NCI-H1105 (cell line): Measurements from ENCODE around the gene SIGLEC15.

Source experiments
- DNase-seq: peaks from one replicate; lab custom pipeline; 2025; lab: John Stamatoyannopoulos, UW

SIGLEC15 gene

DNA sequence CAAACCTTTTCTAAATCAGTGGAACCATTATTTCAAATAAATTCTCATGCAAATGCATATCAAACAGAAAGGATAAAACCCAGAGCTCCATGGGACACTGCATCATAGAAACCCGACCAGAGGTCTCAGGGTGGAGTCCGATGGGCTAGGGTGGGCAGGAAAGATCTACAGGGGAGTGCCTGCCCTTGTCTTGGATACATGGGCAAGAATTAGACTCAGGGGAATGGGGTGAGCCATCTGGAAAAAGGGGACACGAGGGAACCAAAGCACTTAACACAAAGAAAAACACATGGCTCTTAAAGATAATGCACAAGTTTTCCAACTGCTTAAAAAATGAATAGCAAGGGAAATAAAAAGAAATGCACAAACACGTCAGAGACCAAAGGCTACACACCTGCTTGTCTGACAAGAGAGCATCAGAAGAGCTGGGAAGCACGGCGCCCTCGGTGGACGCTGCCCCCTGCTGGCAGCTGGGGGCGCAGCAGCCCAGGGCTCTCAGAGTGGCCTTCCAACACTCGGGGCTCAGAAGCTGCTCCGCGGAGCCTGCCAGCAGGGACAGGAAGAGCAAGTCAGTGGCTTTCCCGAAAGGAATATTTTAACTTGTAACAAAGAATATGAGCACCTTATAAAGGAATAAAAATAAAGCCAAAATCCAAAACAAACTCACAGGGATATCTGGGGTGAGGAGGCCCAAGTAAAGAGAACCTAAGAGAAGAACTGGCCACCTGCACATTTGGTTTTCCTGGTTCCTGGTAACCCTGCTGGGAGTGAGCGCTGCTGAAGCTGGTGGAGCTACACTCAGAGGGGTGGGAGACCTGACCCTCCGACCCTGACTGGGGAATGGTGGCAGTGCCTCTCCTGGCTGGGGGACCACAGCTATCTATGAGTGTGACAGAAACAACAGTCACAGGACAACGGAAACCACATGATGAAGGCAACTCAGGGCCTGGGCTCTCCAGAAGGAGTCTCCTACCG lies 54.5 kb downstream of the SIGLEC15 start:
- peak; percentile 49 for DNase-seq

DNA sequence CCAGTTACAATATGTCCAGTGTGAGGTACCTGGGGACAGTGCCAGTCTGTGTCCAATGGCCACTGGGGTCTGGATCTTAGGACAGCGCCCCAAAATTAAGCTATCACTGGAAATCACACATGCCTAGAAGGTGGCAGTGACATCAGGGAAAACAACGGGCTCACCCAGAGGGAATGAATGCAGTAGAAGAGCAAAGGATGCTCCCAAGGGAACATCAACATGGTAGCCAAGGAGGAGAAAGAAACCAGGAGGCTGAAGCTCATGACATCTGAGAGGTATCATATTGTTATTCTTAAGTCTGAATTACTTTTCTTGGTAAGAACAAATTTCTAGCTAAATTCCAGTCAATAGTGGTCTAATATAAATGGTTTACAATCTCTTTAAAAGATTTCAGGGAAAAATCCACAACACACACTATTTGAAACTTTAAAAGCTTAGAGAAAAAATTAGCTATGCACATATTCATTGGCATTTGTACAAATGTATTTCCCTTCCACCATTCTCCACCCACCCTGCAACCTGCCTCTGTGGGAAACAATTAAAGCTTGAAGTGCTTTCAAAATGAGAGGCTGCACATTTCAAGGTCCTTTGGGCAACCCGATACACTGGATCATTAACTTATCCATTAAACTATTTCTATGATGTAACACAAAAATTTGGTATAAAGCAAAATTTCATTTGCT lies 55.5 kb downstream of the SIGLEC15 start:
- DNase-seq: no peak

DNA sequence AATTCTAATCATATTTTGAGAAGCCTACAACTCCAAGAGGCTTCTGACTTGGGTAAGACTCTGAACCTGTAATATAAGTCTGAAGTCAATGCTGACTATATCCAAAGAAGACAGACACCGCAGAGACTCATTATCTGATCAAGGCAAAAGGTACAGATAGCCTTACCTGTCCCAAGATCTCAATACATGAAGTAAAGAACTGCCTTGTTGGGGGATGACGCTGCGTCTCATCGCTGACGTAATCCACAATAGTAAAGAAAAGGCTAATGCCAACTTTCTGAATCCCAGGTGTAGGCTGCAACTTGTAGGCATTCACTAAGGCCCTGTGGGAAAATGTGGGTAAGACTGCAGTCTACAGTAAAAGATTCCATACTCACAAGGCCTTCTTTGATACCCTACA lies 62.1 kb downstream of the SIGLEC15 start:
- DNase-seq: no peak

DNA sequence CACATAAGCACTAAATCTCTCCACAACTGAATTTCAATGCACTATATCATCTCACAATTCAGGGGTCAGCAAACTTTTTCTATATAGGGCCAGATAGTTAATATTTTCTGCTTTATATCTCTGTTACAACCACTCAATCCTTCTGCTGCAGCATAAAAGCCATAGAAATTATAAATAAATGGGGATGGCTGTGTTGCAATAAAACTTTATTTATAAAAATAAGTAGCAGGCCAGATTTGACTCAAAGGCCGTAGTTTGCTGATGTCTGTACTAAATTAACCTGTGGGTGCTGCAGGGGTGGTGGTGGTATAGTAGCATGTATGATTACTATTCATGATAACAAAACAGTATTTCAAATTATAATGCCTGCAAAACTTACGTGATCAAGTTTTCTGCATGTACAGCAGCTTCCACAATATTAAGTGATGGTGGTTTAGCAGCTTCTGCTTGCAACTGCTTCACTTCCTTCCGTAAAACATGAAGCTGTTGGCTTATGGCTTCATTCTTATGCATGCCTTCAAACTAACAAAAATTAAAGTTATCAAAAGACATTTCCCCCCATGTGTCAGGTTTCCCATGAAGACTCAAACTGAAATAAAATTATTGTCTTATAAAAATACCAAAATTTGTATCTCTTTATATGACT lies 64.1 kb downstream of the SIGLEC15 start:
- no peak for DNase-seq

DNA sequence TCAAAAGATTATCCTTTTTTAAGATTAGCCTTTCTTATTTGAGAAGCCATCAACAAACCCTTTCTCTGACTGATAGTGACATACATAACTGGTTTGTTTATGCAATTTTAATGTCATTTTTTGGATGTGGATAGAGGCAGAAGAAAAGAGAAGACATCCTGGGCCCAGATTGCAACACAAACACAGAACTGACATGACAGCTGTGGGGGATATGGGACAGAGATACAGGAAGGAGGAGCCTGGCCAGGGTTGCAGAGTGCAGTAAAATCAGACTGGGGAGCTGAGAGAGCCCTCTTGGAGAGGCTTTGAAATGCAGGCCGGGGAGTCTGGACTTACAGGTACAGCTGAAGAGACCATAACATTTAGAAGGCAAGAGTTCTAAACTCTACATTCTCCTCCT lies 65.1 kb downstream of the SIGLEC15 start:
- no peak for DNase-seq

DNA sequence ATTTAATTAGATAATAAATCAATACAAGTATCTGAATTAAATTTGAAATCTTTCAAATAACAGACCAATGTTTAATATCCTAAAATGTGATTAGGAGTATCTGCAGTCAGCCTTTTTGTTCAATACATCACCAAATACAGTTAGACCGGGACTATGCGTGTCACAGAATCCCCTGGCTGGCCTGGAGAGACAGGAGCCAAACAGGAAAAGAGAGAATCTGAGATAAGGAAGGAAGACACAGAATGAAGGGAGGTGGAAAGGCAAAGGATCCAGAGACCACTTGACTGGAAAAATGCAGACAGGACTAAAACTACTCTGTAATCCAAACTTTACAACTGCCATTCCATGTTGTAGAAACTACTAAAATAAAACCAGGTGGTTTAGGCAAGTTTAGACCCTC lies 66.3 kb downstream of the SIGLEC15 start:
- no peak for DNase-seq
